Mesothelial cell of epicardium (in vitro differentiated cells): ENCODE data around the gene ZBTB7B. TPM values are rescaled to one million over a fixed set of nuclear protein-coding genes. Genes with fewer than 3 reads are reported as not detected.
A peak's percentile ranks its signal among the peaks of the same experiment; 100 is the strongest.

Experiments used
- DNase-seq, 2 experiments: peaks; one replicate each; pipeline ENCODE4 v3.0.0; 2021; ENCODE audit warnings: low spot score in 2 of 2; ENCODE audit not compliant: unreplicated experiment in 2 of 2
- H3K27ac Mint-ChIP-seq: 2 replicates; pipeline ENCODE4 v1.8.0; 2021; ENCODE audit warnings: mixed read lengths
- H3K27me3 Mint-ChIP-seq: 2 replicates; pipeline ENCODE4 v1.8.0; 2021; ENCODE audit warnings: low read depth, mixed read lengths
- H3K36me3 Mint-ChIP-seq: 2 replicates; pipeline ENCODE4 v1.8.0; 2021; ENCODE audit warnings: mixed read lengths
- H3K4me1 Mint-ChIP-seq: 2 replicates; pipeline ENCODE4 v1.8.0; 2021; ENCODE audit warnings: mixed read lengths
- H3K4me3 Mint-ChIP-seq: 2 replicates; pipeline ENCODE4 v1.8.0; 2021; ENCODE audit warnings: mild to moderate bottlenecking, moderate library complexity, mixed read lengths
- H3K9me3 Mint-ChIP-seq: 2 replicates; pipeline ENCODE4 v1.8.0; 2021; ENCODE audit warnings: mixed read lengths
- CTCF ChIP-seq: fragments of 200-600 bp; sonication (generic); IDR thresholded peaks from one replicate; pipeline ENCODE4 v1.5.0; 2021; ENCODE audit warnings: antibody characterized with exemption; ENCODE audit not compliant: unreplicated experiment
- total RNA-seq: library from RNA; stranded (reverse); gene quantifications from 3 replicates; pipeline ENCODE4 v1.2.1, GENCODE V29; 2021

ZBTB7B gene
- total RNA-seq, 1 donor from 2014 or later = 21.7 TPM

- H3K9me3 Mint-ChIP-seq = no peaks in the 10 kb centered on the region
- no peak overlapping the region for H3K4me3 Mint-ChIP-seq
- peaks cover 37% of the 10 kb centered on the region for H3K4me1 Mint-ChIP-seq
- H3K27me3 Mint-ChIP-seq = no peaks in the 10 kb centered on the region
- H3K27ac Mint-ChIP-seq = no peak overlapping the region
- TF ChIP-seq CTCF = no peak
- peaks cover 12% of the 10 kb centered on the region for H3K36me3 Mint-ChIP-seq
- DNase-seq = no peak
Measured at GRCh38 chr1:154964359-154964758, 38.2 kb upstream of the ZBTB7B start.

- no peak for DNase-seq
- no peaks in the 10 kb centered on the region for H3K9me3 Mint-ChIP-seq
- no peak overlapping the region for H3K4me3 Mint-ChIP-seq
- no peak for TF ChIP-seq CTCF
- peaks cover 12% of the 10 kb centered on the region for H3K36me3 Mint-ChIP-seq
- H3K27me3 Mint-ChIP-seq = no peaks in the 10 kb centered on the region
- no peak overlapping the region for H3K27ac Mint-ChIP-seq
- peaks cover 41% of the 10 kb centered on the region for H3K4me1 Mint-ChIP-seq
Measured at GRCh38 chr1:154966111-154966510, 36.5 kb upstream of the ZBTB7B start.

GRCh38 chr1:154967331-154967950 is 35.2 kb upstream of the ZBTB7B start:
- no peak for TF ChIP-seq CTCF
- no peak for DNase-seq
- Mint-ChIP-seq H3K36me3 (peaks cover 12% of the 10 kb centered on the region), H3K4me1 (peaks cover 47% of the 10 kb centered on the region), H3K4me3 (no peak overlapping the region), H3K27ac (no peak overlapping the region), H3K27me3 (no peaks in the 10 kb centered on the region), H3K9me3 (no peaks in the 10 kb centered on the region)

GRCh38 chr1:154968731-154969130 is 33.9 kb upstream of the ZBTB7B start:
- Mint-ChIP-seq H3K27me3 (no peaks in the 10 kb centered on the region), H3K4me3 (peak overlapping the region; percentile 59), H3K4me1 (peaks cover 42% of the 10 kb centered on the region), H3K9me3 (no peaks in the 10 kb centered on the region), H3K27ac (peak overlapping the region; percentile 48), H3K36me3 (peaks cover 11% of the 10 kb centered on the region)
- DNase-seq = no peak
- TF ChIP-seq CTCF = no peak

- Mint-ChIP-seq H3K27ac (peak overlapping the region; percentile 13), H3K9me3 (no peaks in the 10 kb centered on the region), H3K27me3 (no peaks in the 10 kb centered on the region), H3K36me3 (peaks cover 9% of the 10 kb centered on the region), H3K4me3 (peak overlapping the region; percentile 59), H3K4me1 (peaks cover 40% of the 10 kb centered on the region)
- no peak for TF ChIP-seq CTCF
- DNase-seq = no peak
Measured at GRCh38 chr1:154969246-154969645, 33.4 kb upstream of the ZBTB7B start.
